Renal pelvis (tissue), 4 donors: Measurements from ENCODE around the gene PMAIP1. TPM values are rescaled to one million over a fixed set of nuclear protein-coding genes. Genes with fewer than 3 reads are reported as not detected.

ENCODE experiments used
- DNase-seq: peaks from one replicate; pipeline ENCODE4 v3.0.0-alpha.2; 2013
- polyA plus RNA-seq, 3 donors: library from polyadenylated mRNA; unstranded; fragments of 120-200 nt; gene quantifications; one replicate each; pipeline ENCODE4 v1.2.1, GENCODE V29; 2013; ENCODE audit not compliant: insufficient read length in 3 of 3

PMAIP1 gene
- polyA plus RNA-seq, 3 donors = 3.1 to 3.5 (median 3.5) TPM

- no peak for DNase-seq
Observed at GRCh38 chr18:59951591-59951990, 51.8 kb downstream of the PMAIP1 start.

- no peak for DNase-seq
Observed at GRCh38 chr18:59952283-59953007, 52.6 kb downstream of the PMAIP1 start.

Other genes with a start within 250 kb of the PMAIP1 start
- 10 to 100 TPM; 23.9 to 31.3 (median 28.8) TPM for gene CCBE1, start 202.6 kb upstream of the PMAIP1 start, polyA plus RNA-seq